ENCODE results near the gene HTRA3. TPM values are rescaled to one million over a fixed set of nuclear protein-coding genes. Genes with fewer than 3 reads are reported as not detected.

HTRA3 gene
- total RNA-seq, 1 donor from 2014 or later, result 0.05 TPM

- no peak for DNase-seq (ENCODE audit: low read depth)
These were observed 23.0 kb downstream of the HTRA3 start for GRCh38 chr4:8292478-8293107.

GRCh38 chr4:8293131-8293975 lies 23.8 kb downstream of the HTRA3 start:
- DNase-seq (ENCODE audit: low read depth), result no peak

- DNase-seq (ENCODE audit: low read depth), result no peak
These were observed 24.5 kb downstream of the HTRA3 start for GRCh38 chr4:8294036-8294435.

GRCh38 chr4:8294775-8295174 lies 25.2 kb downstream of the HTRA3 start:
- no peak for DNase-seq (ENCODE audit: low read depth)

- DNase-seq (ENCODE audit: low read depth), result no peak
These were observed 25.9 kb downstream of the HTRA3 start for GRCh38 chr4:8295471-8295870.

GRCh38 chr4:8296491-8296890 lies 26.9 kb downstream of the HTRA3 start:
- DNase-seq (ENCODE audit: low read depth), result no peak

GRCh38 chr4:8297141-8297601 lies 27.6 kb downstream of the HTRA3 start:
- DNase-seq (ENCODE audit: low read depth), result no peak

GRCh38 chr4:8297691-8298485 lies 28.3 kb downstream of the HTRA3 start:
- DNase-seq (ENCODE audit: low read depth), result no peak

GRCh38 chr4:8300832-8301231 lies 31.3 kb downstream of the HTRA3 start:
- DNase-seq (ENCODE audit: low read depth), result no peak

GRCh38 chr4:8301851-8302730 lies 32.5 kb downstream of the HTRA3 start:
- no peak for DNase-seq (ENCODE audit: low read depth)

- no peak for DNase-seq (ENCODE audit: low read depth)
These were observed 33.5 kb downstream of the HTRA3 start for GRCh38 chr4:8303081-8303480.

- DNase-seq (ENCODE audit: low read depth), result peak; percentile 90
These were observed 34.1 kb downstream of the HTRA3 start for GRCh38 chr4:8303485-8304281.

GRCh38 chr4:8304827-8305695 lies 35.5 kb downstream of the HTRA3 start:
- no peak for DNase-seq (ENCODE audit: low read depth)

- no peak for DNase-seq (ENCODE audit: low read depth)
These were observed 36.4 kb downstream of the HTRA3 start for GRCh38 chr4:8305851-8306471.

GRCh38 chr4:8306511-8307021 lies 37.0 kb downstream of the HTRA3 start:
- DNase-seq (ENCODE audit: low read depth), result no peak

- DNase-seq (ENCODE audit: low read depth), result no peak
These were observed 37.6 kb downstream of the HTRA3 start for GRCh38 chr4:8307121-8307520.

GRCh38 chr4:8307714-8308113 lies 38.2 kb downstream of the HTRA3 start:
- DNase-seq (ENCODE audit: low read depth), result no peak

- DNase-seq (ENCODE audit: low read depth), result no peak
These were observed 38.6 kb downstream of the HTRA3 start for GRCh38 chr4:8308144-8308543.
